H1 (cell line): ENCODE results near the gene CD276. TPM values are rescaled to one million over a fixed set of nuclear protein-coding genes. Genes with fewer than 3 reads are reported as not detected.
A peak's percentile ranks its signal among the peaks of the same experiment; 100 is the strongest.

Source experiments
- CTCF ChIA-PET: fragments of 300-600 bp; sonication (Branson Sonifier 250); formaldehyde crosslinking; loops from one replicate; lab custom pipeline; 2021; ENCODE audit not compliant: partially characterized antibody; lab: Charles Lee
- POLR2A ChIA-PET: fragments of 300-600 bp; sonication (Branson Sonifier 250); formaldehyde crosslinking; loops from one replicate; lab custom pipeline; 2021; ENCODE audit warnings: inconsistent platforms; ENCODE audit not compliant: partially characterized antibody; lab: Charles Lee
- DNase-seq, 2 experiments: peaks; one replicate each; pipeline versions ENCODE4 v3.0.0 to v3.0.0-alpha.2; 2010 to 2022; ENCODE audit warnings: low spot score in 2 of 2, low read depth in 1 of 2, mixed read lengths in 1 of 2
- FAIRE-seq: peaks from 2 replicates; lab custom pipeline; 2011; peaks lifted over from hg19 to GRCh38; lab: Jason Lieb, UNC
- H2AFZ ChIP-seq: 2 replicates; pipeline ENCODE4 v1.8.1; 2012; ENCODE audit warnings: low read length, inconsistent platforms
- H2AK5ac ChIP-seq: 2 replicates; pipeline ENCODE4 v1.6.1; 2013; ENCODE audit warnings: low read depth, low read length
- H2BK120ac ChIP-seq: replicated peaks from 2 replicates; pipeline ENCODE3; 2013; ENCODE audit warnings: low read depth, low read length, inconsistent platforms
- H2BK12ac ChIP-seq: 2 replicates; pipeline ENCODE4 v1.6.1; 2013; ENCODE audit warnings: low read depth, low read length
- H2BK15ac ChIP-seq: 2 replicates; pipeline ENCODE4 v1.6.1; 2013; ENCODE audit warnings: low read length
- H2BK20ac ChIP-seq: 2 replicates; pipeline ENCODE4 v1.6.1; 2013; ENCODE audit warnings: low read length
- H2BK5ac ChIP-seq: 2 replicates; pipeline ENCODE4 v1.6.1; 2013; ENCODE audit warnings: low read depth, low read length
- H3K14ac ChIP-seq: 2 replicates; pipeline ENCODE4 v1.6.1; 2013; ENCODE audit warnings: inconsistent platforms; ENCODE audit not compliant: insufficient read length
- H3K18ac ChIP-seq: 2 replicates; pipeline ENCODE4 v1.6.1; 2013; ENCODE audit warnings: low read length; ENCODE audit errors: extremely low read depth
- H3K23ac ChIP-seq: 2 replicates; pipeline ENCODE4 v1.6.1; 2013; ENCODE audit warnings: inconsistent platforms; ENCODE audit not compliant: insufficient read length
- H3K23me2 ChIP-seq: 2 replicates; pipeline ENCODE4 v1.6.1; 2013; ENCODE audit warnings: low read depth, low read length
- H3K27ac ChIP-seq: 2 replicates; pipeline ENCODE4 v1.6.1; 2011; ENCODE audit warnings: low read depth, low read length, inconsistent platforms
- H3K27me3 ChIP-seq, 4 experiments: replicated peaks in 1 of 4; 1 replicate in 1 of 4; 2 replicates in 3 of 4; pipeline versions ENCODE4 v1.6.1 to v1.8.1; 2011 to 2013; ENCODE audit warnings: low read length in 3 of 4, mild to moderate bottlenecking in 3 of 4, inconsistent platforms in 2 of 4, mixed read lengths in 2 of 4, moderate library complexity in 1 of 4; ENCODE audit not compliant: control insufficient read depth in 3 of 4, insufficient read depth in 3 of 4; ENCODE audit errors: extremely low read depth in 1 of 4
- H3K36me3 ChIP-seq, 4 experiments: 2 replicates each; pipeline versions ENCODE4 v1.6.1 to v1.8.1; 2011 to 2013; ENCODE audit warnings: mild to moderate bottlenecking in 4 of 4, low read length in 3 of 4, moderate library complexity in 2 of 4, control low read depth in 1 of 4, inconsistent platforms in 1 of 4; ENCODE audit not compliant: insufficient read depth in 4 of 4, control insufficient read depth in 2 of 4
- H3K4ac ChIP-seq: replicated peaks from 2 replicates; pipeline ENCODE3; 2013; ENCODE audit warnings: low read length, low read depth, mixed read lengths, inconsistent platforms; ENCODE audit not compliant: insufficient read length
- H3K4me1 ChIP-seq, 4 experiments: replicated peaks in 1 of 4; 1 replicate in 1 of 4; 2 replicates in 3 of 4; pipeline versions ENCODE4 v1.6.1 to v1.8.1; 2011 to 2013; ENCODE audit warnings: low read length in 3 of 4, inconsistent platforms in 2 of 4, mixed read lengths in 1 of 4; ENCODE audit not compliant: insufficient read depth in 4 of 4, control insufficient read depth in 3 of 4
- H3K4me2 ChIP-seq, 2 experiments: 2 replicates each; pipeline versions ENCODE4 v1.6.1 to v1.8.1; 2011 to 2013; ENCODE audit warnings: low read depth in 2 of 2, low read length in 2 of 2, control low read depth in 1 of 2, inconsistent platforms in 1 of 2, mild to moderate bottlenecking in 1 of 2; ENCODE audit not compliant: insufficient read depth in 1 of 2
- H3K4me3 ChIP-seq, 4 experiments: fragments of 200-600, 300-600 bp in 1 of 4; sonication (generic), shearing (Covaris generic), sonication (Bioruptor Twin) in 1 of 4; 2 replicates each; pipeline versions ENCODE4 v1.5.1 to v1.8.1; 2011 to 2016; ENCODE audit warnings: low read length in 4 of 4, low read depth in 3 of 4, control low read depth in 2 of 4, inconsistent platforms in 2 of 4, mild to moderate bottlenecking in 2 of 4, mixed read lengths in 1 of 4, moderate library complexity in 1 of 4; ENCODE audit not compliant: insufficient read depth in 2 of 4; ENCODE audit errors: extremely low read depth in 1 of 4
- H3K56ac ChIP-seq: replicated peaks from 2 replicates; pipeline ENCODE3; 2013; ENCODE audit warnings: low read depth, mild to moderate bottlenecking, mixed read lengths, low read length, inconsistent platforms; ENCODE audit not compliant: insufficient read length
- H3K79me1 ChIP-seq: 2 replicates; pipeline ENCODE4 v1.6.1; 2013; ENCODE audit warnings: low read depth, low read length, control low read depth
- H3K79me2 ChIP-seq, 2 experiments: 2 replicates each; pipeline versions ENCODE4 v1.6.1 to v1.8.1; 2012 to 2013; ENCODE audit warnings: low read length in 2 of 2, mild to moderate bottlenecking in 2 of 2, inconsistent platforms in 1 of 2; ENCODE audit not compliant: insufficient read depth in 2 of 2, control insufficient read depth in 1 of 2
- H3K9ac ChIP-seq, 4 experiments: replicated peaks in 1 of 4; 1 replicate in 1 of 4; 2 replicates in 3 of 4; pipeline versions ENCODE4 v1.6.1 to v1.8.1; 2011 to 2013; ENCODE audit warnings: low read depth in 3 of 4, low read length in 3 of 4, control low read depth in 2 of 4, mild to moderate bottlenecking in 2 of 4, moderate library complexity in 2 of 4, inconsistent platforms in 1 of 4; ENCODE audit errors: extremely low read depth in 1 of 4
- H3K9me3 ChIP-seq, 2 experiments: 2 replicates each; pipeline versions ENCODE4 v1.6.1 to v1.8.1; 2012 to 2013; ENCODE audit warnings: mild to moderate bottlenecking in 2 of 2, moderate library complexity in 2 of 2, control low read depth in 1 of 2, inconsistent platforms in 1 of 2, low read depth in 1 of 2, low read length in 1 of 2, mixed read lengths in 1 of 2; ENCODE audit not compliant: insufficient read depth in 2 of 2
- H4K20me1 ChIP-seq, 2 experiments: replicated peaks in 1 of 2; 2 replicates each; pipeline versions ENCODE3 to v1.8.1; 2011 to 2013; ENCODE audit warnings: inconsistent platforms in 2 of 2, low read length in 2 of 2, mild to moderate bottlenecking in 1 of 2; ENCODE audit not compliant: insufficient read depth in 2 of 2, control insufficient read depth in 1 of 2
- H4K5ac ChIP-seq: 2 replicates; pipeline ENCODE4 v1.6.1; 2013; ENCODE audit warnings: low read length, low read depth, mixed read lengths, inconsistent platforms; ENCODE audit not compliant: insufficient read length
- H4K8ac ChIP-seq: 2 replicates; pipeline ENCODE4 v1.8.0; 2013; ENCODE audit warnings: mild to moderate bottlenecking, moderate library complexity, low read length, inconsistent platforms; ENCODE audit not compliant: insufficient read depth; ENCODE audit errors: extremely low read depth
- H4K91ac ChIP-seq: replicated peaks from 2 replicates; pipeline ENCODE3; 2013; ENCODE audit warnings: low read length, mixed read lengths, inconsistent platforms; ENCODE audit not compliant: insufficient read length
- BRCA1 ChIP-seq: IDR thresholded peaks from 2 replicates; pipeline ENCODE4 v1.6.1; 2012; ENCODE audit warnings: low read depth, low read length, improper control_type of control experiment
- CTBP2 ChIP-seq: IDR thresholded peaks from 2 replicates; pipeline ENCODE4 v1.7.0; 2011; ENCODE audit warnings: borderline replicate concordance, mild to moderate bottlenecking, moderate library complexity, mixed read lengths, low read length; ENCODE audit not compliant: insufficient read depth, insufficient read length
- HDAC6 ChIP-seq: IDR thresholded peaks from one replicate; pipeline ENCODE4 v1.7.1; 2012; ENCODE audit warnings: low read depth, mild to moderate bottlenecking, inconsistent platforms, low read length, moderate library complexity
- RAD21 ChIP-seq, 2 experiments: IDR thresholded peaks in 1 of 2; conservative IDR thresholded peaks in 1 of 2; 2 replicates each; pipeline ENCODE4 v1.6.1; 2011; ENCODE audit warnings: low read depth in 2 of 2, low read length in 2 of 2, improper control_type of control experiment in 1 of 2, inconsistent platforms in 1 of 2, mild to moderate bottlenecking in 1 of 2, moderate library complexity in 1 of 2
- RNF2 ChIP-seq: fragments of 200-900, 300-1000 bp; sonication (generic); IDR thresholded peaks from 2 replicates; pipeline ENCODE4 v1.7.1; 2016; ENCODE audit warnings: borderline replicate concordance, low read depth, mild to moderate bottlenecking, antibody characterized with exemption, low read length; ENCODE audit not compliant: poor library complexity, severe bottlenecking; ENCODE audit errors: missing control alignments
- SP1 ChIP-seq: IDR thresholded peaks from 2 replicates; pipeline ENCODE4 v1.6.1; 2011; ENCODE audit warnings: low read depth, low read length
- WGBS, 2 experiments: shearing (Covaris generic) in 1 of 2; methylation state at CpG; one replicate each; pipeline versions ENCODE4 v1.1.6 to v1.1.7; 2013 to 2015; ENCODE audit warnings: low lambda C conversion rate in 2 of 2, mixed read lengths in 2 of 2, inconsistent platforms in 1 of 2, low coverage in 1 of 2, missing lambda C conversion rate in 1 of 2; ENCODE audit not compliant: insufficient replicate concordance in 2 of 2, insufficient coverage in 1 of 2, insufficient read length in 1 of 2; ENCODE audit errors: extremely low coverage in 1 of 2, missing lambda C conversion rate in 1 of 2; 5-methylcytosine and 5-hydroxymethylcytosine counted together
- polyA plus RNA-seq, 7 experiments: library from polyadenylated mRNA; depleted of rRNA in 3 of 7; stranded (reverse) in 5 of 7; unstranded in 2 of 7; fragments of >200 nt in 5 of 7; fragments of 200-250 nt in 2 of 7; gene quantifications; 1 replicate in 5 of 7; 2 replicates in 1 of 7; 4 replicates in 1 of 7; pipeline versions ENCODE4 v1.2.1 to v1.2.3, GENCODE V29; 2011 to 2013; ENCODE audit warnings: missing spikeins in 2 of 7, mixed read lengths in 2 of 7
- total RNA-seq: library from RNA; stranded (reverse); fragmentation: NEBNext Ultra II Directional; extraction: Animal tissue kit (Norgen Biotek cat#: 25700); gene quantifications from 2 replicates; pipeline ENCODE4 v1.2.1, GENCODE V29; 2021
- TF ChIP-seq, protein P1 (sequence below): IDR thresholded peaks from 2 replicates; pipeline ENCODE4 v1.6.1; 2011; ENCODE audit warnings: low read length, improper control_type of control experiment
- TF ChIP-seq, protein P2 (sequence below), 3 experiments: IDR thresholded peaks; 1 replicate in 2 of 3; 2 replicates in 1 of 3; pipeline versions ENCODE4 v1.5.1 to v1.6.1; 2011; ENCODE audit warnings: low read length in 3 of 3, mild to moderate bottlenecking in 3 of 3, inconsistent platforms in 2 of 3, low read depth in 1 of 3, moderate library complexity in 1 of 3; ENCODE audit not compliant: insufficient read depth in 1 of 3; ENCODE audit errors: control extremely low read depth in 1 of 3

The CD276 gene
- total and polyA plus RNA-seq, 2 of the 8 experiments (the other 6 are each of a cell fraction or from before 2014, with no cell fraction given) = 156 to 158 TPM

DNA sequence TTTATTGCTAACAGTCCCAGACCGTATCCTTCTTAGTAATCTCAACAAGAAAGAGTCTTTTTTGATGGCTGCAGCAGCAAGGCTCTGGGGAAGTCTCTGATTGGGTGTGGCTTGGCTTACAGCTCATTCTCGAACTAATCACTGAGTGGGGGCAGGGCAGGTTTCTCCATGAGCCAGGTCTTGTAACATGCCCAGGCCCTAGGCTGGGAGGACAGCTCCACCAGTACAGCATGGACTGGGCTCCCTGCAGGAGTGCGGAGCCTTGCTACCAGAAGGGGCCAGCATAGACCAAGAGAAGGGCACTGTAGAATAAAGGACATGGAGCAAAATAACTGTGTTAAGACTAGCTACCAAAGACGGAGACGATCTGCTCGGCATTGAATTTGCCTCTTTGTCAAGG lies 7.2 kb downstream of the CD276 start:
- H3K36me3 ChIP-seq = no peaks in the 10 kb centered on the region
- no peak overlapping the region for H2BK15ac ChIP-seq
- no peak overlapping the region for H2BK120ac ChIP-seq
- H3K79me1 ChIP-seq = peaks cover 28% of the 10 kb centered on the region
- no peaks in the 10 kb centered on the region for H3K27me3 ChIP-seq
- H3K79me2 ChIP-seq = peaks cover 24 to 99% of the 10 kb centered on the region in 2 experiments
- peaks cover 1 to 29% (median 10%) of the 10 kb centered on the region in 4 experiments for H3K4me1 ChIP-seq
- no peak overlapping the region for H3K14ac ChIP-seq
- H3K9ac ChIP-seq = no peak overlapping the region
- CTCF ChIA-PET = interaction anchor here (0.6 to 18.5 kb wide), 15 partner anchors 9 to 1017 kb away, joined by 3 to 496 read pairs (median 3); partner anchors contain the start of genes CD276 and NPTN
- DNase-seq = no peak
- no peak overlapping the region for H3K4ac ChIP-seq
- H3K18ac ChIP-seq = no peak overlapping the region
- no peak overlapping the region for H2BK12ac ChIP-seq
- H3K4me3 ChIP-seq = no peak overlapping the region
- H3K23ac ChIP-seq = no peak overlapping the region
- H3K4me2 ChIP-seq = peak overlapping the region in 1 of 2 experiments; percentile 6; a peak in 1 of 4 replicates
- H4K91ac ChIP-seq = no peak overlapping the region
- H3K23me2 ChIP-seq = no peaks in the 10 kb centered on the region
- H2BK5ac ChIP-seq = 0 out of 2 replicates have a peak overlapping the region, but pooled peaks have one; percentile 6
- 79% methylated on average over 6 of the region's 6 CpGs; no CpG with 5 or more reads in 1 of the 2 experiments for WGBS, 2 experiments
- no peak overlapping the region for H3K56ac ChIP-seq
- no peak overlapping the region for H2AFZ ChIP-seq
- H2AK5ac ChIP-seq = no peak overlapping the region
- H3K9me3 ChIP-seq = no peaks in the 10 kb centered on the region
- H4K5ac ChIP-seq = no peak overlapping the region
- no peak overlapping the region for H2BK20ac ChIP-seq
- POLR2A ChIA-PET = interaction anchor here (0.6 to 1.2 kb wide), 2 partner anchors 8 to 47 kb away, joined by 3 to 6 read pairs; no protein-coding TSS in a partner anchor
- peak; percentile 13 for FAIRE-seq
- H4K8ac ChIP-seq = no peak overlapping the region
- H3K27ac ChIP-seq = no peak overlapping the region
- peaks cover 31 to 35% of the 10 kb centered on the region in 2 experiments for H4K20me1 ChIP-seq
- TF ChIP-seq, protein P1, sequence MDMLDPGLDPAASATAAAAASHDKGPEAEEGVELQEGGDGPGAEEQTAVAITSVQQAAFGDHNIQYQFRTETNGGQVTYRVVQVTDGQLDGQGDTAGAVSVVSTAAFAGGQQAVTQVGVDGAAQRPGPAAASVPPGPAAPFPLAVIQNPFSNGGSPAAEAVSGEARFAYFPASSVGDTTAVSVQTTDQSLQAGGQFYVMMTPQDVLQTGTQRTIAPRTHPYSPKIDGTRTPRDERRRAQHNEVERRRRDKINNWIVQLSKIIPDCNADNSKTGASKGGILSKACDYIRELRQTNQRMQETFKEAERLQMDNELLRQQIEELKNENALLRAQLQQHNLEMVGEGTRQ = no peak
- TF ChIP-seq CTBP2 (no peak), SP1 (0 out of 2 replicates have a peak, but pooled peaks have one; percentile 41), BRCA1 (no peak), HDAC6 (no peak), RNF2 (no peak), RAD21 (IDR thresholded peaks at IDR 0.05 in 1 of 2, conservative IDR thresholded peaks at IDR 0.05 in 1 of 2; ENCODE audit: low read depth in 2 of 2, low read length in 2 of 2) (peak; percentile 46 to 67)
- TF ChIP-seq, protein P2, sequence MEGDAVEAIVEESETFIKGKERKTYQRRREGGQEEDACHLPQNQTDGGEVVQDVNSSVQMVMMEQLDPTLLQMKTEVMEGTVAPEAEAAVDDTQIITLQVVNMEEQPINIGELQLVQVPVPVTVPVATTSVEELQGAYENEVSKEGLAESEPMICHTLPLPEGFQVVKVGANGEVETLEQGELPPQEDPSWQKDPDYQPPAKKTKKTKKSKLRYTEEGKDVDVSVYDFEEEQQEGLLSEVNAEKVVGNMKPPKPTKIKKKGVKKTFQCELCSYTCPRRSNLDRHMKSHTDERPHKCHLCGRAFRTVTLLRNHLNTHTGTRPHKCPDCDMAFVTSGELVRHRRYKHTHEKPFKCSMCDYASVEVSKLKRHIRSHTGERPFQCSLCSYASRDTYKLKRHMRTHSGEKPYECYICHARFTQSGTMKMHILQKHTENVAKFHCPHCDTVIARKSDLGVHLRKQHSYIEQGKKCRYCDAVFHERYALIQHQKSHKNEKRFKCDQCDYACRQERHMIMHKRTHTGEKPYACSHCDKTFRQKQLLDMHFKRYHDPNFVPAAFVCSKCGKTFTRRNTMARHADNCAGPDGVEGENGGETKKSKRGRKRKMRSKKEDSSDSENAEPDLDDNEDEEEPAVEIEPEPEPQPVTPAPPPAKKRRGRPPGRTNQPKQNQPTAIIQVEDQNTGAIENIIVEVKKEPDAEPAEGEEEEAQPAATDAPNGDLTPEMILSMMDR (IDR thresholded peaks at IDR 0.05; ENCODE audit: control extremely low read depth in 1 of 3, insufficient read depth in 1 of 3, low read depth in 1 of 3, low read length in 3 of 3) = peak; percentile 22 to 43 (median 42)
